IMR-90 (cell line): ENCODE data around the gene SYT2. TPM values are rescaled to one million over a fixed set of nuclear protein-coding genes. Genes with fewer than 3 reads are reported as not detected.
A peak's percentile ranks its signal among the peaks of the same experiment; 100 is the strongest.

ENCODE experiments used
- ATAC-seq: fragments of 200-7000 bp; cut with Tn5 transposase; 2 replicates; pipeline ENCODE4 v1.9.1; 2020; ENCODE audit warnings: low read depth, mild to moderate bottlenecking, moderate library complexity
- BruUV-seq: library from RNA; stranded (reverse); fragments of 400-500 nt; replicated peaks from 2 replicates; lab custom pipeline; 2021; lab: Mats Ljungman, UMichigan
- CTCF ChIA-PET: fragments of 300-600 bp; formaldehyde crosslinking; extraction: SDS; loops from one replicate; lab custom pipeline; 2021; ENCODE audit warnings: antibody characterized with exemption; lab: Yijun Ruan, JAX
- POLR2A ChIA-PET: fragments of 300-600 bp; sonication (Branson Sonifier 250); formaldehyde crosslinking; loops from one replicate; lab custom pipeline; 2022; ENCODE audit warnings: antibody characterized with exemption; ENCODE audit not compliant: unreplicated experiment; lab: Charles Lee
- DNase-seq: peaks from one replicate; pipeline ENCODE4 v3.0.0; 2013
- H2AFZ ChIP-seq: replicated peaks from 2 replicates; pipeline ENCODE3; 2013; ENCODE audit warnings: low read length, mild to moderate bottlenecking; ENCODE audit not compliant: poor library complexity
- H2AK5ac ChIP-seq: 2 replicates; pipeline ENCODE4 v1.6.1; 2013; ENCODE audit warnings: low read depth, low read length, inconsistent platforms
- H2AK9ac ChIP-seq: replicated peaks from 2 replicates; pipeline ENCODE3; 2013; ENCODE audit warnings: mild to moderate bottlenecking, low read depth, low read length, moderate library complexity; ENCODE audit not compliant: poor library complexity
- H2BK120ac ChIP-seq: 2 replicates; pipeline ENCODE4 v1.6.1; 2013; ENCODE audit warnings: low read depth, low read length, inconsistent platforms
- H2BK15ac ChIP-seq: 3 replicates; pipeline ENCODE4 v1.6.1; 2013; ENCODE audit warnings: low read depth, low read length, inconsistent platforms
- H2BK20ac ChIP-seq: 2 replicates; pipeline ENCODE4 v1.6.1; 2013; ENCODE audit warnings: low read depth, mild to moderate bottlenecking, inconsistent platforms, low read length, moderate library complexity
- H2BK5ac ChIP-seq: 2 replicates; pipeline ENCODE4 v1.6.1; 2013; ENCODE audit warnings: mild to moderate bottlenecking, low read depth, low read length, inconsistent platforms; ENCODE audit not compliant: poor library complexity, severe bottlenecking
- H3K14ac ChIP-seq: replicated peaks from 2 replicates; pipeline ENCODE4 v1.6.1; 2013; ENCODE audit warnings: low read depth, low read length, inconsistent platforms
- H3K18ac ChIP-seq: 2 replicates; pipeline ENCODE4 v1.6.1; 2013; ENCODE audit warnings: low read depth, low read length, control low read depth
- H3K23ac ChIP-seq: 2 replicates; pipeline ENCODE4 v1.6.1; 2013; ENCODE audit warnings: low read depth, low read length, inconsistent platforms
- H3K27ac ChIP-seq: 2 replicates; pipeline ENCODE4 v1.5.1; 2013; ENCODE audit warnings: mild to moderate bottlenecking, control low read depth, low read length; ENCODE audit not compliant: insufficient read depth
- H3K27me3 ChIP-seq: 2 replicates; pipeline ENCODE4 v1.6.1; 2013; ENCODE audit warnings: low read length; ENCODE audit not compliant: control insufficient read depth, insufficient read depth
- H3K36me3 ChIP-seq: 2 replicates; pipeline ENCODE4 v1.6.1; 2013; ENCODE audit warnings: low read length, mixed read lengths; ENCODE audit not compliant: control insufficient read depth, insufficient read depth
- H3K4ac ChIP-seq: 2 replicates; pipeline ENCODE4 v1.6.1; 2013; ENCODE audit warnings: low read depth, low read length, inconsistent platforms
- H3K4me1 ChIP-seq: 2 replicates; pipeline ENCODE4 v1.6.1; 2013; ENCODE audit warnings: low read length, mixed read lengths; ENCODE audit not compliant: control insufficient read depth, insufficient read depth
- H3K4me2 ChIP-seq: 2 replicates; pipeline ENCODE4 v1.6.1; 2013; ENCODE audit warnings: low read depth, mild to moderate bottlenecking, control low read depth, low read length, moderate library complexity
- H3K4me3 ChIP-seq: 2 replicates; pipeline ENCODE4 v1.5.1; 2013; ENCODE audit warnings: low read depth, mild to moderate bottlenecking, control low read depth, low read length, moderate library complexity; ENCODE audit not compliant: insufficient read depth
- H3K56ac ChIP-seq: 2 replicates; pipeline ENCODE4 v1.6.1; 2013; ENCODE audit warnings: low read length, inconsistent platforms; ENCODE audit not compliant: insufficient read depth; ENCODE audit errors: extremely low read depth
- H3K79me1 ChIP-seq, 2 experiments: 2 replicates each; pipeline ENCODE4 v1.6.1; 2013; ENCODE audit warnings: low read length in 2 of 2, inconsistent platforms in 1 of 2, low read depth in 1 of 2
- H3K9ac ChIP-seq: 2 replicates; pipeline ENCODE4 v1.6.1; 2013; ENCODE audit warnings: low read depth, low read length, control low read depth
- H3K9me1 ChIP-seq: 2 replicates; pipeline ENCODE4 v1.6.1; 2013; ENCODE audit warnings: low read length, inconsistent platforms; ENCODE audit not compliant: insufficient read depth
- H3K9me3 ChIP-seq: 2 replicates; pipeline ENCODE4 v1.6.1; 2013; ENCODE audit warnings: low read length; ENCODE audit not compliant: control insufficient read depth, insufficient read depth
- H4K20me1 ChIP-seq: 2 replicates; pipeline ENCODE4 v1.6.1; 2013; ENCODE audit warnings: low read length, inconsistent platforms; ENCODE audit not compliant: insufficient read depth
- H4K5ac ChIP-seq: 2 replicates; pipeline ENCODE4 v1.6.1; 2013; ENCODE audit warnings: mild to moderate bottlenecking, low read depth, low read length, control low read depth
- H4K8ac ChIP-seq, 2 experiments: 2 replicates each; pipeline ENCODE4 v1.6.1; 2013; ENCODE audit warnings: low read depth in 2 of 2, low read length in 2 of 2, control low read depth in 1 of 2, inconsistent platforms in 1 of 2
- H4K91ac ChIP-seq: 2 replicates; pipeline ENCODE4 v1.6.1; 2013; ENCODE audit warnings: low read depth, low read length, inconsistent platforms; ENCODE audit not compliant: insufficient read depth
- BHLHE40 ChIP-seq: fragments of 150-350 bp; IDR thresholded peaks from 2 replicates; pipeline ENCODE4 v1.6.1; 2016; ENCODE audit warnings: mild to moderate bottlenecking, low read depth, low read length
- CEBPB ChIP-seq: IDR thresholded peaks from 2 replicates; pipeline ENCODE4 v1.6.1; 2012; ENCODE audit warnings: low read depth, low read length, improper control_type of control experiment
- CHD1 ChIP-seq: IDR thresholded peaks from 2 replicates; pipeline ENCODE4 v1.6.1; 2012; ENCODE audit warnings: low read depth, low read length, improper control_type of control experiment
- FOS ChIP-seq: fragments of 150-350 bp; IDR thresholded peaks from 2 replicates; pipeline ENCODE4 v1.6.1; 2016; ENCODE audit warnings: low read depth, low read length
- MAFK ChIP-seq: IDR thresholded peaks from 2 replicates; pipeline ENCODE4 v1.6.1; 2012; ENCODE audit warnings: low read depth, low read length, improper control_type of control experiment
- MAZ ChIP-seq: IDR thresholded peaks from 2 replicates; pipeline ENCODE4 v1.6.1; 2012; ENCODE audit warnings: low read depth, mild to moderate bottlenecking, low read length, improper control_type of control experiment, moderate library complexity, borderline replicate concordance
- MXI1 ChIP-seq: IDR thresholded peaks from 2 replicates; pipeline ENCODE4 v1.6.1; 2012; ENCODE audit warnings: low read depth, mild to moderate bottlenecking, low read length, moderate library complexity, borderline replicate concordance
- NFE2L2 ChIP-seq: fragments of 150-350 bp; IDR thresholded peaks from 2 replicates; pipeline ENCODE4 v1.6.1; 2016; ENCODE audit warnings: low read depth, mild to moderate bottlenecking, low read length
- POLR2A ChIP-seq: IDR thresholded peaks from 2 replicates; pipeline ENCODE4 v1.6.1; 2012; ENCODE audit warnings: mild to moderate bottlenecking, low read depth, low read length
- RAD21 ChIP-seq: IDR thresholded peaks from 2 replicates; pipeline ENCODE4 v1.6.1; 2012; ENCODE audit warnings: low read length, improper control_type of control experiment
- RCOR1 ChIP-seq: IDR thresholded peaks from 2 replicates; pipeline ENCODE4 v1.6.1; 2012; ENCODE audit warnings: mild to moderate bottlenecking, low read length, improper control_type of control experiment; ENCODE audit not compliant: insufficient replicate concordance
- RFX5 ChIP-seq: IDR thresholded peaks from 2 replicates; pipeline ENCODE4 v1.8.0; 2012; ENCODE audit warnings: low read depth, mild to moderate bottlenecking, low read length, moderate library complexity
- SMC3 ChIP-seq: fragments of 150-350 bp; IDR thresholded peaks from 2 replicates; pipeline ENCODE4 v1.6.1; 2016; ENCODE audit warnings: low read depth, mild to moderate bottlenecking, antibody characterized with exemption, low read length, moderate library complexity
- WGBS, 2 experiments: methylation state at CpG; one replicate each; pipeline versions ENCODE4 v1.1.5 to v1.1.7; 2013; ENCODE audit warnings: missing lambda C conversion rate in 2 of 2; ENCODE audit not compliant: insufficient read length in 1 of 2; ENCODE audit errors: extremely low coverage in 2 of 2; 5-methylcytosine and 5-hydroxymethylcytosine counted together
- dilution Hi-C: fragments of 300-500 bp; cut with HindIII; formaldehyde crosslinking; loops from one replicate; pipeline ENCODE4 v1.14.3; 2018; ENCODE audit warnings: low sequenced_read_pairs; ENCODE audit not compliant: unreplicated experiment
- in situ Hi-C: fragments of 300-500 bp; cut with MboI; formaldehyde crosslinking; loops from 3 replicates; pipeline ENCODE4 v1.14.3; 2019; ENCODE audit warnings: low sequenced_read_pairs, inconsistent platforms, mixed read lengths
- intact Hi-C: fragments of 100-400 bp; cut with micrococcal nuclease; formaldehyde crosslinking; loops from 2 replicates; pipeline ENCODE4 v1.10.0; 2022
- polyA plus RNA-seq, 3 experiments: library from polyadenylated mRNA; depleted of rRNA; stranded (reverse); fragments of >200 nt; gene quantifications; 2 replicates each; pipeline ENCODE4 v1.2.3, GENCODE V29; 2012; ENCODE audit warnings: low replicate concordance in 1 of 3
- total RNA-seq: library from RNA; depleted of rRNA; stranded (reverse); fragments of >200 nt; gene quantifications from 2 replicates; pipeline ENCODE4 v1.2.3, GENCODE V29; 2012
- TF ChIP-seq, protein P1 (sequence below): conservative IDR thresholded peaks from 2 replicates; pipeline ENCODE4 v1.5.1; 2012; ENCODE audit warnings: mild to moderate bottlenecking, low read depth, low read length, improper control_type of control experiment
- TF ChIP-seq, protein P2 (sequence below): fragments of 150-350 bp; IDR thresholded peaks from 2 replicates; pipeline ENCODE4 v1.6.1; 2017; ENCODE audit warnings: mild to moderate bottlenecking, antibody characterized with exemption, low read length, low read depth
- TF ChIP-seq, protein P3 (sequence below): fragments of 150-350 bp; IDR thresholded peaks from 2 replicates; pipeline ENCODE4 v1.6.1; 2016; ENCODE audit warnings: low read depth, mild to moderate bottlenecking, low read length, moderate library complexity, borderline replicate concordance

SYT2 gene
- total and polyA plus RNA-seq, 2 of the 4 experiments (the other 2 are of a cell fraction): under 0.01 TPM

DNA sequence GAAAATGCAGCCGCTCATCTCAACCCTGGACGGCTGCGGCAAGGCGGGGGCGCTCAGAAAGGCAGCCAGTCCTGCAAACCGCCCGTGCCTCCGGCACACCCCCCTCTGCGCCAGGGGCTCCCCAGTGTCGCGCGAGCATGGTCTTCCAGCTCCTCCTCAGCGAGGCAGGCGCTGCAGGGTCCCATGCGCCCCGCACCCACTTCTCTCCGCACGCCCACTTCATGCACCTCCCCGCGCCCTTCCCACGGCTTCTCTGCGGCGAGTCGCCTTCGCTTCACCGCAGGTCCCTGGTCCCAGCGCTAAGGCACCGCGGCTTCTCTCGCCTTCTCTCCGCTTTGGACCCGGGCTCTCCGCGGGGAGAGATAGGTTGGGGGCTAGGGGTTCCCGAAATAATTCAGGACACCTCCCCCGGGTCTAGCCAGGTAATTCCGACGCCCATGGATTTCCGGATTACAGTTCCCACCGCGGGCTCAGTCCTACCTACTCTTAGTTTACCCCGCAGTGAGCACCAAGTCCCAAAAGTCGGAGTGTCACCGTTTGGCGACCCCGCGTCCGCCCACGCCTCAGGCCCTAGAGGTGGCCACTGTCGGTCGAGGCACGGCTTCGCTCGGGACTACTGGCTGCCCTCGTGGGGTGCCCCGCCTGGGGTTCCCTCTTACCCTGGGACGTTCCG, 67.5 kb downstream of the SYT2 start:
- H3K4me3 ChIP-seq: no peak overlapping the region
- H2BK20ac ChIP-seq: no peak overlapping the region
- H2BK15ac ChIP-seq: no peak overlapping the region
- no peak for DNase-seq
- H3K23ac ChIP-seq: no peak overlapping the region
- no peak overlapping the region for H3K56ac ChIP-seq
- H3K4me1 ChIP-seq: peaks cover 12% of the 10 kb centered on the region; the same call in 1 of the 2 replicates
- BruUV-seq: no TSS peak
- H4K8ac ChIP-seq: no peak overlapping the region
- peak overlapping the region; percentile 58 for H2AFZ ChIP-seq
- no peak overlapping the region for H2AK9ac ChIP-seq
- no peaks in the 10 kb centered on the region for H3K9me3 ChIP-seq
- H3K36me3 ChIP-seq: no peaks in the 10 kb centered on the region
- peaks cover 61% of the 10 kb centered on the region for H3K27me3 ChIP-seq
- no peaks in the 10 kb centered on the region for H3K79me1 ChIP-seq
- H3K9me1 ChIP-seq: peaks cover 4% of the 10 kb centered on the region; the same call in 1 of the 2 replicates
- ChIA-PET CTCF (no interaction called here), POLR2A (no interaction called here)
- no peak overlapping the region for H4K5ac ChIP-seq
- H3K4ac ChIP-seq: no peak overlapping the region
- H2BK120ac ChIP-seq: no peak overlapping the region
- H2BK5ac ChIP-seq: no peak overlapping the region
- H3K4me2 ChIP-seq: peak overlapping the region; percentile 62; the same call in 1 of the 2 replicates
- H3K14ac ChIP-seq: no peak overlapping the region
- dilution Hi-C loops (no loop called here), intact Hi-C loops (no loop called here), in situ Hi-C loops (no loop called here)
- TF ChIP-seq POLR2A (no peak), MAFK (no peak), MXI1 (no peak), RCOR1 (no peak), BHLHE40 (no peak), NFE2L2 (no peak), SMC3 (no peak), MAZ (no peak), CEBPB (no peak), RAD21 (no peak), FOS (no peak), RFX5 (no peak), CHD1 (no peak)
- TF ChIP-seq, protein P1, sequence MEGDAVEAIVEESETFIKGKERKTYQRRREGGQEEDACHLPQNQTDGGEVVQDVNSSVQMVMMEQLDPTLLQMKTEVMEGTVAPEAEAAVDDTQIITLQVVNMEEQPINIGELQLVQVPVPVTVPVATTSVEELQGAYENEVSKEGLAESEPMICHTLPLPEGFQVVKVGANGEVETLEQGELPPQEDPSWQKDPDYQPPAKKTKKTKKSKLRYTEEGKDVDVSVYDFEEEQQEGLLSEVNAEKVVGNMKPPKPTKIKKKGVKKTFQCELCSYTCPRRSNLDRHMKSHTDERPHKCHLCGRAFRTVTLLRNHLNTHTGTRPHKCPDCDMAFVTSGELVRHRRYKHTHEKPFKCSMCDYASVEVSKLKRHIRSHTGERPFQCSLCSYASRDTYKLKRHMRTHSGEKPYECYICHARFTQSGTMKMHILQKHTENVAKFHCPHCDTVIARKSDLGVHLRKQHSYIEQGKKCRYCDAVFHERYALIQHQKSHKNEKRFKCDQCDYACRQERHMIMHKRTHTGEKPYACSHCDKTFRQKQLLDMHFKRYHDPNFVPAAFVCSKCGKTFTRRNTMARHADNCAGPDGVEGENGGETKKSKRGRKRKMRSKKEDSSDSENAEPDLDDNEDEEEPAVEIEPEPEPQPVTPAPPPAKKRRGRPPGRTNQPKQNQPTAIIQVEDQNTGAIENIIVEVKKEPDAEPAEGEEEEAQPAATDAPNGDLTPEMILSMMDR: no peak
- TF ChIP-seq, protein P2, sequence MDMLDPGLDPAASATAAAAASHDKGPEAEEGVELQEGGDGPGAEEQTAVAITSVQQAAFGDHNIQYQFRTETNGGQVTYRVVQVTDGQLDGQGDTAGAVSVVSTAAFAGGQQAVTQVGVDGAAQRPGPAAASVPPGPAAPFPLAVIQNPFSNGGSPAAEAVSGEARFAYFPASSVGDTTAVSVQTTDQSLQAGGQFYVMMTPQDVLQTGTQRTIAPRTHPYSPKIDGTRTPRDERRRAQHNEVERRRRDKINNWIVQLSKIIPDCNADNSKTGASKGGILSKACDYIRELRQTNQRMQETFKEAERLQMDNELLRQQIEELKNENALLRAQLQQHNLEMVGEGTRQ: no peak
- TF ChIP-seq, protein P3, sequence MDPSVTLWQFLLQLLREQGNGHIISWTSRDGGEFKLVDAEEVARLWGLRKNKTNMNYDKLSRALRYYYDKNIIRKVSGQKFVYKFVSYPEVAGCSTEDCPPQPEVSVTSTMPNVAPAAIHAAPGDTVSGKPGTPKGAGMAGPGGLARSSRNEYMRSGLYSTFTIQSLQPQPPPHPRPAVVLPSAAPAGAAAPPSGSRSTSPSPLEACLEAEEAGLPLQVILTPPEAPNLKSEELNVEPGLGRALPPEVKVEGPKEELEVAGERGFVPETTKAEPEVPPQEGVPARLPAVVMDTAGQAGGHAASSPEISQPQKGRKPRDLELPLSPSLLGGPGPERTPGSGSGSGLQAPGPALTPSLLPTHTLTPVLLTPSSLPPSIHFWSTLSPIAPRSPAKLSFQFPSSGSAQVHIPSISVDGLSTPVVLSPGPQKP: no peak
- no peak overlapping the region for H3K9ac ChIP-seq
- H2AK5ac ChIP-seq: no peak overlapping the region
- H4K20me1 ChIP-seq: no peaks in the 10 kb centered on the region; the same call in 1 of the 2 replicates
- no peak overlapping the region for H3K18ac ChIP-seq
- ATAC-seq: peak; percentile 12; the same call in 1 of the 2 replicates
- H3K27ac ChIP-seq: no peak overlapping the region
- no CpG with 5 or more reads among the region's 58 CpGs for WGBS, 2 experiments
- H4K91ac ChIP-seq: no peak overlapping the region
